NAMALWA (cell line): ENCODE results near the gene TMEM135.
"Not testable (repeated sequence)": the region's sequence is repeated elsewhere in the genome, so short reads cannot be mapped to it uniquely, and the experiment has no call there.

ENCODE experiments used
- DNase-seq: peaks from one replicate; pipeline ENCODE4 v3.0.0-alpha.2; 2015; ENCODE audit warnings: low spot score

Gene TMEM135

DNA sequence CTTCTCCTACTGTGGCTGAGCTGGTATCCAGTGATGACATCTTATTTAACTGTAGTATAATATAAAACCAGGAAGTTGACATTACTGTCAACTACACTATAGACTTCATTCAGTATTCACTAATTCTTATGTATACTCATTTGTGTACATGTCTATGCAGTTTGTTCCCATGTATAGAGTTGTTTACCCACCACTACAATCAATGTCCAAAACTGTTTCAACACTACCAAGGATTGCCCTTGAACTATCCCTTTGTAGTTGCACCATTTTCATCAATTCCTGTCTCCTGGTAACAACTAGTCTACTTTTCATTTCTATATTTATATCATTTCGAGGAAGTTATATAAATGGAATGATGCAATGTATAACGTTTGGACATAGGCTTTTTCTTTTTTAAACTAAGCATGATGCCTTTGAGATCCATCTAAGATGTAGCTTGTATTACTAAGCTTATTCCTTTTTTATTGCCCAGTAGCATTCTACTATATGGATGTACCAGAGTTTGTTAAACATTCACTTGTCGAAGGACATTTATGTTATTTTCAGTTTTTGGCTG, 39.2 kb downstream of the TMEM135 start:
- no peak for DNase-seq

DNA sequence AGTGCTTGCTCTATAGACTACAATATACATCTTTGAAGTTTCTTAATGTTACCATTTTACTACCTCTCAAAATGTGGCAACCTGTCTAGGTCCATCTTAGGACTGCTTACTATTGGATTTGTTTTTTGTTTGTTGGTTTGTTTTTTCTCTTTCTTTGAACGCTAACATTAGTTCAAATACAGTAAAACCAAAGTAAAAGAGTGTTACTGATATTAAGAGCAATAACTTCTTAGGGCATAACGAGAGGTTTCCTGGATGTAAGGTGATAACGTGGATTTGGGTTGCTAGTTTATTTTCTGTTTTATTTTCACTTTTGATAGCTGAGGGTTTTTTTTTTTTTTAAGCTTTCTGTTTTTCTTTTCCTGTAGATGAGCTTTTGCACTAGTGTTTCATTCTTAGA, 43.6 kb downstream of the TMEM135 start:
- no peak for DNase-seq

DNA sequence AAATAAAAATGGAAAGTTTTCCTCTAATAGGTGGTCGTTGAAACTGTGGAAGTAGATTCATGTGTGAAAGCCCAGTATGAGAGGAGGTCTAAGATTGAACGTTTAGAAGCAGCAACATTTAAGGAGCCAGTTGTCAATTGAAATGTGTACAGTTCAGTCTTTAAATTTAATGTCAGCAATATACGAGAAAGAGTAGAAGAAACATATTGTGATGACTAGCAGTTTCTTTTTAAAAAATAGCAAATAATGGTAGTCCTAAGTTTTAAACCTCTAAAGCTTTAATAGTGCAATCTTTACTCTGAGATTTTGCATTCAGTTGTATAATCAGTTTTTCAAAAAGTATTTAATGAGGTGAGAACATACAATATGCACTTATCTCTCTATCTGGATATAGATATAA, 44.9 kb downstream of the TMEM135 start:
- no peak for DNase-seq

DNA sequence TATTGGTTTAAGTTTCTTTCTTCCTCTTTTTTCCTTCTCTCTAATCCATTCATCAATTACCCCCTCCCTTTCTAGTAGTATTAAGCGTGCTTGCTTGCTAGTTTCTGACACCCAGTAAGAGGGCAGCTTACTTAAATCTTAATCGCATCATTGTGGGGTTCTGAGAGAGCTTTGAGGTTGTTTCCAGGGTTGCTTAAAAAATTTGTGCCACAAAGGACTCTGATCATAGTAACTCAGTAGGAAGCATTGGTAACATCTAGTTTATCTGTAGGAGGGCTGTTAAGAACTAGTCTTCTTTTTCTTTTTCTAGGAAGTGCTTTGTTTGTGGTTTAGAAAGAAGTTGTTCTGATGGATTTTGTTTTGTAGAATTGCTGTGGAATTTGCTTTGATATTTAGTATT, 45.3 kb downstream of the TMEM135 start:
- DNase-seq, result no peak

DNA sequence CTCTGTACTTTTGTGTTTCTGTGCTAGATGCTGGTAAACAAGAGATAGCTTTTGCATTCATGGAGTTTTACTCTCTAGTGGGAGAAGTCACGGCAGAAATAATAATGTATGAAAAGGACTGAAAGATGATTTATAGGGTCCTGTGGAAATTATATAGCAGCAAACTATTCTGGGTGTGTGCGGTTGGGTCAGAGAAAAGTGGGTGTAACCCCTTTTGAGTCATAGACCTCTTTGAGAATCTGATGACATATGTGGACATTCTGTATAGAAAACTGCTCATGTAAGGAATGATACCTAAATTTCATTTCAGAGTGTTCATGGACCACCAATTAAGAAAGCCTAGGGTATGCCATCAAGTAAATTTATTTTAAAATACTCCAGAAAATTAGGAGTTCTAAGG, 54.4 kb downstream of the TMEM135 start:
- no peak for DNase-seq

DNA sequence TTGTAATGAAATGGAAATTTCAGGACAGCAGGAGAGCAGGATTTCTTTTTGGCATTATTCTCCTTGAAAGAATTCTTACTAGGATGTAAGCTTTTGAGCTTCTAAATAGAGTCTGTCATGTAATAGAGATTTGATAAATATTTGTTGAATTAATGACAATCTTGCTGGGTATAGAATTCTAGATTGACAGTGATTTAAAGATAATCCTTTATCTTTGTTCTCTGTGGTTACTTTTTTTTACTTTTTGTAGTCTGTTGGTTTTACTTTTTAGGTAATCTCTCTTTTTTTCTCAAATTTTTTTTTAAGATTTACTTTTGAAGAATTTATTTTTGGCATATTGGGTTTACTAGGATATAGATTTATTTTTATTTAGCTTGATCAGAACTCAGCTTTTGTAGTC, 54.8 kb downstream of the TMEM135 start:
- DNase-seq, result no peak

DNA sequence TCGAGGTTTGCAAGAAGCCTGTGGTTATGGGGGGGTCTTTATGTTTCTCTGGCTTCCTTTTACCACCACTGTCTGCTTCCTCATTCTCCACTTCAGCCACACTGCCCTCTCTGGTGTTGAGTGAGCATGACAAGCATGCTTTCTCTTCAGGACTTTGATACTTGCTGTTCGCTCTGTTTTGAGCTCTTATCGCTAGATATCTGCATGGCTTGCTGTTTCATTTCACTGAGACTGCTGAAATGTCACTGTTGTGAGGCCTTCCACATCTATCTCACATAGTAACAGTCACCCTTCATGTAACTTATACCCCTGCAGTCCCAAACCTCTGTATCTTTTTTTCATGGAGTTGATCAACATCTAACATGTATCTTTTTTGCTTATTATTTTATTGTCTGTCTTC, 59.8 kb downstream of the TMEM135 start:
- peak; percentile 77 for DNase-seq

DNA sequence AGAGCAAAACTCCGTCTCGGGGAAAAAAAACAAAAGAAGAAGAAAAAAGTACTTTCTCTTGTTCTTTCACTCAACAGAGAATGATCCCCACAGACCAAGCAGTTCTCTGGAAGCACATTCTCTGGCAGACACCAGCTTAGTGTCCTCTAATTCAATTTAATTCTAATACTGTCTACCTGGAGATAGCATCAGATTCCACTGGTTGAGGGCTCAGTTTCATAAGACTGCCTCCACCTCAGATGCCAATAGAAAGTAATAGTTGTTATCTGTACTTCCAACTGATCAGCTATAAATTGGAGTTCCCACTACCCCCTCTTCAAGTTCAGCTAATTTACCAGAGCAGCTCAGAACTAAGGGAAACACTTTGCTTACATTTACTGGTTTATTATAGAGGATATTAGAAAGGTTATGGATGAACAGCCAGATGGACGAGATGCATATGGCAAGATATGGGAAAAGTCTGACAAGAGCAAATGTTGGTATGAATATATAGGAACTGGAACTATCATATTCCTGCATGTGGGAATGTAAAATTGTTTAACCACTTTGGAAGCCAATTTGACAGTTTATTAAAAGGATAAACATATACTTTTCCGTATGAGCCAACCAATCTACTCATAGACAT, 64.3 kb downstream of the TMEM135 start:
- no peak for DNase-seq

DNA sequence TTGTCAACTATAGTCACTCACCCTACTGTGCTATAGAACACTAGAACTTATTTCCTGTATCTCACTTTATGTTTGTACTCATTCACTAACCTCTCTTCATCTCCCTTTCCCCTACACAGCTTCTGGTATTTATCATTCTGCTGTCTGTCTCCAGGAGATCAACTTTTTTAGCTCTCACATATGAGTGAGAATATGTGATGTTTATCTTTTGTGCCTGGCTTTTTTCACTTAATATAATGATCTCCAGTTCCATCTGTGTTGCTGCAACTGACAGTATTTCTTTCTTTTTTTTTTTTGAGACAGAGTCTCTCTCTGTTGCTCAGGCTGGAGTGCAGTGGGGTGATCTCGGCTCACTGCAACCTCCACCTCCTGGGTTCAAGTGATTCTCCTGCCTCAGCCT, 68.1 kb downstream of the TMEM135 start:
- DNase-seq, result not testable (repeated sequence)

DNA sequence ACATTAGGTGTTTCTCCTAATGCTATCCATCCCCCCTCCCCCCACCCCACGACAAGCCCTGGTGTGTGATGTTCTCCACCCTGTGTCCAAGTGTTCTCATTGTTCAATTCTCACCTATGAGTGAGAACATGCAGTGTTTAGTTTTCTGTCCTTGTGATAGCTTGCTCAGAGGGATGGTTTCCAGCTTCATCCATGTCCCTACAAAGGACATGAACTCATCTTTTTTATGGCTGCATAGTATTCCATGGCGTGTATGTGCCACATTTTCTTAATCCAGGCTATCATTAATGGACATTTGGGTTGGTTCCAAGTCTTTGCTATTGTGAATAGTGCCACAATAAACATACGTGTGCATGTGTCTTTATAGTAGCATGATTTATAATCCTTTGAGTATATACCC, 69.6 kb downstream of the TMEM135 start:
- DNase-seq, result not testable (repeated sequence)

DNA sequence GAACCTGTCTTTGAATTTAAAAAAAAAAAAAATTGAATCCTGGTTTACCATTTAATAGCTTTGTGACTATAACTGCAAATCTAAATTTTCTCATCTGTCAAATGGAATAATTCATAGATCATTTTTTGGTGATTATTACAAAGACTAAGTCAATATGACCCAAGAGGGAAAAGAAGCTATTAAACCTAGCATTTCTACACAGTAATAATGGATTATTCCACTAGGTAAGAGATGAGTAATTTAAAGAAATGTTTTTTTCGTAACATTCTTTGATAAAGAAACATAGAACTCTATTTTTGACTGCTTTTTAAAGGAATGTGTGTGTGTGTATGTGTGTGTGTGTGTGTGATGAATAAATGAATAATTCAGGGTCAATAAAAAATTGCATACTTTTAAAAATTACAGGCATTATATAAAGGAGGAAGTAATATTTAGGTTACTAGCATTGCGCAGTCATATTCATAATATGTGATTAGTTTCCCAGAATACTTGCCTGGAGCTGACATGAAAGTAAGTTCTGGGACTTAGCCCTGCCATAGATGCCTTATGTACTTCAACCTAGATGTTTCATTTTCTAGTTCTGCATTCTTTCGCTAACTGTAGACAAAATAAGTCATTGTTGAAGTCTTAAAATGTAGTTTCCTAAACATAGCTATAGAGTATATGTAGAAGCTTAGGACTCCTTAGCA, 72.9 kb downstream of the TMEM135 start:
- no peak for DNase-seq

DNA sequence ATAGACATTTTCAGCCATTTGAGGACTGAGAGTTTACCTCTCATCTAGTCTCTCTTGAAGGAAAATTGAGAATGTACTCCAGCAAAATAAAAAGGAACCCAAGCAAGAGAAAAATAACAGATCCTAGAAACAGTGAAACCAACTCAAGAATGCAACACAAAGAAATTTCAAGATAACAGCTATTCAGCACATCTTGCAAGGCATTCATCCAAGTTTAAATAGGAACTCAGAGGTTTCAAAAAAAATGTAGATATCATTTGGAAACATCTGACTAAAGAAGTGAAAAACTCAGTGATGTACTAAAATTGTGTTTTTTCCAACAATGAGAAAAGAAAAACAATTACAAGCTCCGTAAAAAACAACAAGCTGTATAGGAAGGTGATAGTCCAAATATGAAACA, 76.4 kb downstream of the TMEM135 start:
- no peak for DNase-seq

DNA sequence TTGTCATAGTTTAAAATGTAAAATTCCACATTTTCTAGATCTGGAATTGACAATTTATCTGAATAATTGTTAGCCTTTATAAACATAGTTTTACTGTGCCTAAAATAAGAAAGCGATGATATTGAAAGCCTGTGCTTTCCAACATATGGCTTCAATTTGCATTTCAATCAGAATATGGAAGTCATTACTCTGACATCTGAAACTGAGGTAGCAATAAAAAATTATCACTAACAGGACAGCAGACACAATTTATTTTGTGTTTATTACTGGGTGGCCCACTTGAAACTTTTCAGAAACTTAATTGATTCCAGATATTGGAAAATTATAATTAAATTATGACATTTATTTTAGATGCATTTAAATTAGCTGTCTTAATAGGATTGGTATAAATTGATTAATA, 78.5 kb downstream of the TMEM135 start:
- DNase-seq, result no peak

DNA sequence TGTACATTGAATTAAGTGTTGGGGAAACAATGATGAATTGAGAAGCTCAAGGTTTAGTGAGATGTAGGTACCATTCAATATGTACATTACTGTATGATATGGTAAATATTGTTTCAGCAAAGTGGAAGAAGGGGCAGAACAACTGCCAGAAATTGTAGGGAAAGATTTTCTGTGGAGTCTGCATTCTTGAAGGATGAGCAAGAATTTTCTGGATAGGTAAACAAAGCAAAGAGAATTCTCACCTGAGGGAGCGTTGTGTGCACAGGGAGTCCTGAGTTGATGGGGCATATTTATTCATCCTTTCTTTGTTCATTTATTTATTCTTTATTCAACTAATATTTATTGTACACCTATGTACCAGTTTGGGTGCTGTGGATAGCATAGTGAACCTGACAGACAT, 83.2 kb downstream of the TMEM135 start:
- no peak for DNase-seq

DNA sequence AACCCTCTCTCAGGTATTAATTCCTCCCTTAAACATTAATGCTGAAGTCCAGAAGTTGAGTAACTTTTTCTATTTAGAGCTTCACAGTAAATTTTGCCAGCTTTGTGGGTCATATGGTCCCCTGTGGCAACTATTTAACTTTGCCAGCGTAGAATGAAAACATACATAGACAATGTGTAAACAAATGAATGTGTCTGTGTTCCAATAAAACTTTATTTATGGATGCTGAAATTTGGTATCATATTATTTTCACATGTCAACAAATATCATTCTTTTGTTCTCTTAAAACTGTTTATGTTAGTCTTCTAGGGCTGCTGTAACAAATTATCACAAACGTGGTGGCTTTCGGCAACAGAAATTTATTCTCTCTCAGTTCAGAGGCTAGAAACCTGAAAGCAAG, 85.1 kb downstream of the TMEM135 start:
- no peak for DNase-seq

DNA sequence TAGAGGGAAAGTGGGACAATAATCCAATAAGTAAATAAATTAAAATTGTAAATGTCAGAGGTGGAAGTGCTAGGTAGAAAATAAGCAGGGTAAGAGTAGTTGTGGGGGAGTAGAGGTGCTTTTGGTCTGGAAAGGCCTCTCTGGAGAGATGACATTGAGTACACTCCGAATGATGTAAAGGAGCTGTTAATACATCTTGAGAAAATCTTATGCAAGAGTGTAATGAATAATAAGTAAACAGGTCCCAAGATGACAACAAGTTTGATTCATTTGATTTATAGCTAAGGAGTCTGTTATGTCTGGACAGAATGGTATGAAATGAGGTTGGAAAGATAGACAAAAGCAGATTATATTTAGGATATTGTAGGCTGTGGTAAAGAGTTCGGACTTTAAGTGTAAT, 87.5 kb downstream of the TMEM135 start:
- DNase-seq, result no peak

DNA sequence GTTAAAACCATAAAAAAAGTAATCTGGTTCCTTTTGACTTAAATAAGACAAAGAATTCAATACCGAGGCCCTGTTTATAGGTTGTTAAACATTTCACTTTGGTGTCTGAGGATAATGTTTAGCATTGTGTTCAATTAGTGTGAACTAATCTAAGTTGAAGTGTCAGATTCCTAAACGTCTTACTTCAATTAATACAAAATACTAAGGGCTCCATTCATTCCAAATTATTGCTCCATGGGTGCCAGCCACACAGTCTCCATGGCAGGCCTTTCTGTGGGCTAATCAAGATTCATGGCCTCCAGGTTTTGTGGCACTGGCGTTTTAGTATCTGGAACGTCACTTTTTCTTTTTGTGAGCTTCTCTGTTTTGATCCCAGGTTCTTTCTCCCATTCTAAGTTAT, 89.4 kb downstream of the TMEM135 start:
- DNase-seq, result no peak

DNA sequence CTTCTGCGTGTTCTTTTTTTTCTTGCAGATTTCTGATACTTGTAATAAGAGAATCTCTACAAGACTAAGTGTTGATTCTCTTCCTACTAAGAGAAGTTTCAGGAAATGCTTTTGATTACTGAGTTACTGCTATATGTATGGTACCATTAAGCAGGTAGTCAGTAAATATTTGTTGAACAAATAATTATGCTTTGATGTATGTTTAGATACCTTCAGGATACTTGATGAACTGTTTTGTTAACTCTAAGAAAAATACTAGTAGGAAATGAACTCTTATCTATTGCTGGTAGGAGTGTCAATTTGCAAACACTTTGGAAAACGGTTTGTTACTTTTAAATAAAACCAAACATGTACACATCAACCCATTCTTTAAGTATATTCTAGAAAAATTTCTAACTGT, 90.6 kb downstream of the TMEM135 start:
- DNase-seq, result no peak

DNA sequence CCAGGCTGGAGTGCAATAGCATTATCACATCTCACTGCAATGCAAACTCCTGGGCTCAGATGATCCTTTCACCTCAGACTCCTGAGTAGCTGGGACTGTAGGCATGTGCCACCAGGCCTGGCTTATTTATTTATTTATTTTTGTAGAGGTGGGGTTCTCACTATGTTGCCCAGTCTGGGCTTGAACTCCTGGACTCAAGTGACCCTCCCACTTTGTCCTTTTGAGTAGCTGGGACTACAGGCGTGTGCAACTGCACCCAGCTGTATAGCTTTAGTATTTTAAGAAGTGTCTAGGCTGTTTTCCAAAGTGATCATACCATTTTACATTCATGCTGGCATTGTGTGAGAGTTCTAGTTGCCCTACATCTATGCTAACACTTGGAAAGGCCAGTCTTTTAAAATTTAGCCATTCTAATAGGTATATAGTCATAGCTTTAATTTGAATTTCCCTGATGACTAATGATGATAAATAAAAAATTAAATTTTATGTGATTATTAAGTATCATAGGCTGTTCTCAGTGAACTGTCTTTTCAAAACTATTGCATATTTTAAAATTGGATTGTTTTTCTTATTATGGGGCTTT, 96.9 kb downstream of the TMEM135 start:
- DNase-seq, result no peak

DNA sequence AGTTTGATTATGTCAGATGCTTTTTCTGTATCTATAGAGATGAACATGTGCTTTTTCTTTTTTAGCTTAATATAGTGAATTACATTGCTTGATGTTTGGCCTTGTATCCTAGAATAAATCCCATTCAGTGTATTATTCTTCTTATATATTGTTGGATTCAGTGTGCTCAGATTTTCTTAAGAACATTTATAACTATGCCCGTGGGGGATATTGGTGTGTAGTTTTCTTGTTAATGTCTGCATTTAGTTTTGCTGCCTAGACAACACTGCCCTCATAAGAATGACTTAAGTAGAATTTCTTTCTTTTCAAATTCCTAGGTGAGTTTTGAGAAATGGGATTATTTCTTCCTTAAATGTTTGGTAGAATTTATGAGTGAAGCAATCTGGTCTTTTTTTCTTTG, 98.5 kb downstream of the TMEM135 start:
- no peak for DNase-seq

DNA sequence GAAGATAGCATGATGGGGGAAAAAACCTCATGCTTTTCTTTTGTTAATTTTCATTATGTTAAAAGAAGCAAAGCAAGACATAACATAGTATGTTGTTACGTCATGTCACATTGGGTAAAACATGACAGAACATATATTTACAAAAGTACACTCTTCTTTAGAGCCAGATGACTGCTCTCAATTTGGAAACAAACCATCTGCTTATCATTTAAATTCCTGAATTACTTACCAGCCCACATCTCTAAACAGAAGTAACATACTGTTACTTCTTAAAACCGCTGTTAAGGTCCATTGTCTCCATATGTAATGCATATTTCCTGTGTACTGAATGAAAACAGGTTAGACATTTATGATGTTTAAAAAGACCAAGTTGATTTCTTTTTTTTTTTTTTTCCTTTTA, 100.0 kb downstream of the TMEM135 start:
- DNase-seq, result no peak

DNA sequence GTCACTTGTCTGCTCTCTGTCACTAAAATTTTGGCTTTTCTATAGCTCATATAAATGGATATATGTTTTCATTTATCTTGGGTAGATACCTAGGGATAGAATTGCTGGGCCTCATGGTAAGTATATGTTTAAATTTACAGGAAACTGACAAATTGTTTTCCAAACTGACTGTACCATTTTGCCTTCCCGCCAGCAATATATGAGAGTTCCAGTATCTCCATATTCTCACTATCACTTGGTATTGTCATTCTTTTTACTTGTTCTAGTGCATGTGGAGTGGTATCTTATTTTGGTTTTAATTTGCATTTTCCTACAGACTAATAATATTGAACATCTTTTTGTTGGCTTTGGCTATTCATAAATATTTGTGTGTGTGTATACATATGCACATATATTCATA, 101.7 kb downstream of the TMEM135 start:
- no peak for DNase-seq

DNA sequence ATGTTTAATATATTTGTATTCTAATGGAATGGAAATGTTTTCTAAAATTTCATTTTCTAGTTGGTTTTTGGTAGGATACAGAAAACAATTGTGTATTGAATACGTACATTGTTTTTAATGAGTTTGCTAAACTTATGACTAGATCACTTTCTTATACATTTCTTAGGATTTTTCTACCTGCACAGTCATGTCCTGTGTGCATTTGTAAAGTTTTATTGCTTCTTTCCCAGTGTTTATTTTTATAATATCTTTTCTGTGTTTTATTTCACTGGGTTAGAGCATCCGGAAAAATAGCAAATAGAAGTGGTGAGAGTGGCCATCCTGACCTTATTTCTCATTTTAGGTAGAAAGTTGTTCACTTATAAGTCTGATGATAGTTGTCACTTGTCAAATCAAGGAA, 103.6 kb downstream of the TMEM135 start:
- no peak for DNase-seq
